Measurements from ENCODE around the gene MRPL52. TPM values are rescaled to one million over a fixed set of nuclear protein-coding genes. Genes with fewer than 3 reads are reported as not detected.

The MRPL52 gene
- total and polyA plus RNA-seq, 2 of the 13 experiments (the other 11 are each of a cell fraction or from before 2014, with no cell fraction given) = 118 to 329 TPM

- TF ChIP-seq, protein P1, sequence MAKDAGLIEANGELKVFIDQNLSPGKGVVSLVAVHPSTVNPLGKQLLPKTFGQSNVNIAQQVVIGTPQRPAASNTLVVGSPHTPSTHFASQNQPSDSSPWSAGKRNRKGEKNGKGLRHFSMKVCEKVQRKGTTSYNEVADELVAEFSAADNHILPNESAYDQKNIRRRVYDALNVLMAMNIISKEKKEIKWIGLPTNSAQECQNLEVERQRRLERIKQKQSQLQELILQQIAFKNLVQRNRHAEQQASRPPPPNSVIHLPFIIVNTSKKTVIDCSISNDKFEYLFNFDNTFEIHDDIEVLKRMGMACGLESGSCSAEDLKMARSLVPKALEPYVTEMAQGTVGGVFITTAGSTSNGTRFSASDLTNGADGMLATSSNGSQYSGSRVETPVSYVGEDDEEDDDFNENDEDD (CRISPR knock-in tag; IDR thresholded peaks at IDR 0.05; ENCODE audit: borderline replicate concordance) = peak; percentile 97
- TF ChIP-seq ZXDC (CRISPR knock-in tag; IDR thresholded peaks at IDR 0.05) (peak; percentile 75; the same call in 1 of the 2 replicates), CEBPB (IDR thresholded peaks at IDR 0.05; ENCODE audit: borderline replicate concordance, low read depth, low read length) (no peak; the same call in 1 of the 2 replicates), NCOA1 (CRISPR knock-in tag; IDR thresholded peaks at IDR 0.05) (no peak), ZFP36L1 (CRISPR knock-in tag; IDR thresholded peaks at IDR 0.05) (peak; percentile 71; the same call in 1 of the 2 replicates), ZNF737 (CRISPR knock-in tag; IDR thresholded peaks at IDR 0.05; ENCODE audit: borderline replicate concordance) (peak; percentile 80; the same call in 1 of the 2 replicates), ZNF891 (CRISPR knock-in tag; IDR thresholded peaks at IDR 0.05) (peak; percentile 94; the same call in 1 of the 2 replicates), ZNF883 (CRISPR knock-in tag; IDR thresholded peaks at IDR 0.05; ENCODE audit: not compliant biosample characterization) (peak; percentile 66), MTF1 (CRISPR knock-in tag; IDR thresholded peaks at IDR 0.05) (no peak), MLLT10 (CRISPR knock-in tag; IDR thresholded peaks at IDR 0.05) (no peak), HNRNPUL1 (IDR thresholded peaks at IDR 0.05; ENCODE audit: low read depth, low read length) (no peak), ZNF234 (CRISPR knock-in tag; conservative IDR thresholded peaks at IDR 0.05) (peak; percentile 67; the same call in 1 of the 2 replicates), ZNF724P (CRISPR knock-in tag; IDR thresholded peaks at IDR 0.05; ENCODE audit: borderline replicate concordance) (peak; percentile 86), RFX1 (IDR thresholded peaks at IDR 0.05) (no peak), KLF13 (CRISPR knock-in tag; IDR thresholded peaks at IDR 0.05) (peak; percentile 40; the same call in 1 of the 2 replicates), PAF1 (CRISPR knock-in tag; IDR thresholded peaks at IDR 0.05) (no peak), ARID3A (IDR thresholded peaks at IDR 0.05; ENCODE audit: low read depth, low read length) (0 out of 2 replicates have a peak, but pooled peaks have one; percentile 17), SKI (IDR thresholded peaks at IDR 0.05; ENCODE audit: partially characterized antibody) (no peak), KLF15 (CRISPR knock-in tag; IDR thresholded peaks at IDR 0.05; ENCODE audit: borderline replicate concordance) (no peak; the same call in 1 of the 2 replicates), CENPX (CRISPR knock-in tag; IDR thresholded peaks at IDR 0.05) (no peak), SNAI1 (CRISPR knock-in tag; IDR thresholded peaks at IDR 0.05; ENCODE audit: borderline replicate concordance) (peak; percentile 68; the same call in 1 of the 2 replicates), RARG (CRISPR knock-in tag; IDR thresholded peaks at IDR 0.05; ENCODE audit: low read depth) (no peak; the same call in 1 of the 2 replicates), ZNF33B (CRISPR knock-in tag; IDR thresholded peaks at IDR 0.05) (peak; percentile 52; the same call in 1 of the 2 replicates), JUN (CRISPR knock-in tag; IDR thresholded peaks at IDR 0.05) (0 out of 2 replicates have a peak, but pooled peaks have one; percentile 63), NFE2 (CRISPR knock-in tag; IDR thresholded peaks at IDR 0.05) (no peak), FOXM1 (CRISPR knock-in tag; IDR thresholded peaks at IDR 0.05) (no peak)
Observed at GRCh38 chr14:22821193-22822015, 8.3 kb upstream of the MRPL52 start (continued).

Measured in HepG2 (cell line).